Right atrium auricular region (tissue), 2 donors: Measurements from ENCODE around the gene SPRYD3. TPM values are rescaled to one million over a fixed set of nuclear protein-coding genes. Genes with fewer than 3 reads are reported as not detected.
A peak's percentile ranks its signal among the peaks of the same experiment; 100 is the strongest.

ENCODE experiments used
- DNase-seq: peaks from one replicate; pipeline ENCODE4 v3.0.0-alpha.2; 2019; ENCODE audit warnings: low spot score
- H3K27ac ChIP-seq, 2 donors: fragments of 200-600 bp; sonication (generic); 1 replicate in 1 of 2; 2 replicates in 1 of 2; pipeline ENCODE4 v1.5.1; 2016 to 2019
- H3K27me3 ChIP-seq, 2 donors: fragments of 200-600 bp; sonication (generic); one replicate each; pipeline versions ENCODE4 v1.5.1 to v1.6.0; 2017 to 2019
- H3K36me3 ChIP-seq: fragments of 200-600 bp; sonication (generic); one replicate; pipeline ENCODE4 v1.5.1; 2016
- H3K4me1 ChIP-seq, 2 donors: fragments of 200-600 bp; sonication (generic); one replicate each; pipeline versions ENCODE4 v1.5.1 to v1.6.0; 2017 to 2019
- H3K4me3 ChIP-seq, 2 donors: fragments of 200-600 bp; sonication (generic); 1 replicate in 1 of 2; 2 replicates in 1 of 2; pipeline ENCODE4 v1.5.1; 2017 to 2019; ENCODE audit warnings: mild to moderate bottlenecking in 1 of 2, moderate library complexity in 1 of 2
- H3K9me3 ChIP-seq, 2 donors: fragments of 200-600 bp; sonication (generic); one replicate each; pipeline ENCODE4 v1.5.1; 2019
- CTCF ChIP-seq, 2 donors: fragments of 200-600 bp; sonication (generic); IDR thresholded peaks; one replicate each; pipeline ENCODE4 v1.5.1; 2019; ENCODE audit warnings: antibody characterized with exemption in 2 of 2
- total RNA-seq, 2 donors: library from RNA; depleted of rRNA; stranded (reverse); fragments of >200 nt; gene quantifications; one replicate each; pipeline ENCODE4 v1.1.0, GENCODE V29; 2016

SPRYD3 gene
- total RNA-seq, 2 donors from 2014 or later: 33.5 to 64.5 TPM

- H3K4me1 ChIP-seq: peaks cover 0 to 50% of the 10 kb centered on the region in 2 donors
- peaks cover 33% of the 10 kb centered on the region for H3K36me3 ChIP-seq
Observed at GRCh38 chr12:53077030-53077429, 2.2 kb downstream of the SPRYD3 start.

GRCh38 chr12:53076461-53076860, 2.7 kb downstream of the SPRYD3 start:
- H3K27me3 ChIP-seq: no peaks in the 10 kb centered on the region
- H3K36me3 ChIP-seq: peaks cover 33% of the 10 kb centered on the region
- no peaks in the 10 kb centered on the region for H3K9me3 ChIP-seq
- H3K27ac ChIP-seq: no peak overlapping the region
- peaks cover 0 to 56% of the 10 kb centered on the region in 2 donors for H3K4me1 ChIP-seq
- DNase-seq: no peak
- TF ChIP-seq CTCF (IDR thresholded peaks at IDR 0.05): no peak
- H3K4me3 ChIP-seq: no peak overlapping the region

More at GRCh38 chr12:53077030-53077429, 2.2 kb downstream of the SPRYD3 start:
- Histone ChIP-seq H3K27me3 (no peaks in the 10 kb centered on the region), H3K9me3 (no peaks in the 10 kb centered on the region), H3K27ac (no peak overlapping the region), H3K4me3 (no peak overlapping the region)
- DNase-seq: no peak
- TF ChIP-seq CTCF (IDR thresholded peaks at IDR 0.05): no peak

GRCh38 chr12:53074999-53075370, 4.2 kb downstream of the SPRYD3 start:
- H3K27ac ChIP-seq: peak overlapping the region in 1 of 2 donors; percentile 37
- H3K9me3 ChIP-seq: no peaks in the 10 kb centered on the region
- peaks cover 0 to 61% of the 10 kb centered on the region in 2 donors for H3K4me1 ChIP-seq
- H3K4me3 ChIP-seq: no peak overlapping the region
- no peaks in the 10 kb centered on the region for H3K27me3 ChIP-seq
- peaks cover 33% of the 10 kb centered on the region for H3K36me3 ChIP-seq
- TF ChIP-seq CTCF (IDR thresholded peaks at IDR 0.05): no peak
- no peak for DNase-seq

- Histone ChIP-seq H3K4me3 (no peak overlapping the region), H3K27ac (peak overlapping the region in 1 of 2 donors; percentile 37), H3K9me3 (no peaks in the 10 kb centered on the region), H3K27me3 (no peaks in the 10 kb centered on the region), H3K36me3 (peaks cover 33% of the 10 kb centered on the region), H3K4me1 (peaks cover 0 to 64% of the 10 kb centered on the region in 2 donors)
- no peak for TF ChIP-seq CTCF (IDR thresholded peaks at IDR 0.05)
- no peak for DNase-seq
Observed at GRCh38 chr12:53074283-53074998, 4.7 kb downstream of the SPRYD3 start.

- Histone ChIP-seq H3K27me3 (no peaks in the 10 kb centered on the region), H3K27ac (peak overlapping the region in 1 of 2 donors; percentile 37), H3K9me3 (no peaks in the 10 kb centered on the region), H3K36me3 (peaks cover 33% of the 10 kb centered on the region), H3K4me1 (peaks cover 0 to 69% of the 10 kb centered on the region in 2 donors), H3K4me3 (no peak overlapping the region)
- DNase-seq: peak; percentile 59
- no peak for TF ChIP-seq CTCF (IDR thresholded peaks at IDR 0.05)
Observed at GRCh38 chr12:53073881-53074280, 5.3 kb downstream of the SPRYD3 start.
